A673 (cell line): ENCODE results near the gene SLC5A6.

Experiments
- EZH2 ChIP-seq: fragments of 200-600 bp; sonication (generic); IDR thresholded peaks from 2 replicates; pipeline ENCODE4 v1.6.1; 2017; ENCODE audit warnings: borderline replicate concordance, low read depth, mild to moderate bottlenecking, mixed read lengths, antibody characterized with exemption, low read length; ENCODE audit not compliant: poor library complexity, severe bottlenecking
- TF ChIP-seq, protein P1 (sequence below): fragments of 300-800, 200-600 bp; sonication (generic); conservative IDR thresholded peaks from 2 replicates; pipeline ENCODE4 v1.5.1; 2017; ENCODE audit warnings: low read depth, mild to moderate bottlenecking, antibody characterized with exemption, low read length, moderate library complexity, mixed read lengths

DNA sequence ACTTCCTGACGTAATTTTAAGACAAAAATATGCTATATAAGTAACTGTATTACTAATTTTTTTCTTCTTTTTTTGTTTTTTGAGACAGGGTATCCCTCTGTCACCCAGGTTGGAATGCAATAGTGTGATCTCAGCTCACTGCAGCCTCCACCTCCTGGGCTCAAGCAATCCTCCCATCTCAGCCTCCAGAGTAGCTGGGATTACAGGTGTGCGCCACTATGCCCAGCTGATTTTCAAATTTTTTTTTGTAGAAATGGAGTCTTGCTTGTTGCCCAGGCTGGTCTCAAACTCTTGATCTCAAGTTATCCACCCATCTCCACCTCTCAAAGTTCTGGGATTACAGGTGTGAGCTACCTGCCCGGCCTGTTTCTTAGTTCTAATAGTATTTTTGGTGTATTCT lies 33.6 kb downstream of the SLC5A6 start:
- TF ChIP-seq, protein P1, sequence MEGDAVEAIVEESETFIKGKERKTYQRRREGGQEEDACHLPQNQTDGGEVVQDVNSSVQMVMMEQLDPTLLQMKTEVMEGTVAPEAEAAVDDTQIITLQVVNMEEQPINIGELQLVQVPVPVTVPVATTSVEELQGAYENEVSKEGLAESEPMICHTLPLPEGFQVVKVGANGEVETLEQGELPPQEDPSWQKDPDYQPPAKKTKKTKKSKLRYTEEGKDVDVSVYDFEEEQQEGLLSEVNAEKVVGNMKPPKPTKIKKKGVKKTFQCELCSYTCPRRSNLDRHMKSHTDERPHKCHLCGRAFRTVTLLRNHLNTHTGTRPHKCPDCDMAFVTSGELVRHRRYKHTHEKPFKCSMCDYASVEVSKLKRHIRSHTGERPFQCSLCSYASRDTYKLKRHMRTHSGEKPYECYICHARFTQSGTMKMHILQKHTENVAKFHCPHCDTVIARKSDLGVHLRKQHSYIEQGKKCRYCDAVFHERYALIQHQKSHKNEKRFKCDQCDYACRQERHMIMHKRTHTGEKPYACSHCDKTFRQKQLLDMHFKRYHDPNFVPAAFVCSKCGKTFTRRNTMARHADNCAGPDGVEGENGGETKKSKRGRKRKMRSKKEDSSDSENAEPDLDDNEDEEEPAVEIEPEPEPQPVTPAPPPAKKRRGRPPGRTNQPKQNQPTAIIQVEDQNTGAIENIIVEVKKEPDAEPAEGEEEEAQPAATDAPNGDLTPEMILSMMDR = no peak
- TF ChIP-seq EZH2 = no peak
